GM19099 (cell line): ENCODE results near the gene C8B.

Experiments
- POLR2A ChIP-seq: IDR thresholded peaks from 3 replicates; pipeline ENCODE4 v1.6.1; 2011; ENCODE audit warnings: low read depth; ENCODE audit not compliant: insufficient read length; ENCODE audit errors: extremely low read depth

The C8B gene

GRCh38 chr1:56961426-56961825 lies 4.4 kb downstream of the C8B start:
- TF ChIP-seq POLR2A, result no peak

- TF ChIP-seq POLR2A, result no peak
Measured at GRCh38 chr1:56958526-56958925, 7.3 kb downstream of the C8B start.

DNA sequence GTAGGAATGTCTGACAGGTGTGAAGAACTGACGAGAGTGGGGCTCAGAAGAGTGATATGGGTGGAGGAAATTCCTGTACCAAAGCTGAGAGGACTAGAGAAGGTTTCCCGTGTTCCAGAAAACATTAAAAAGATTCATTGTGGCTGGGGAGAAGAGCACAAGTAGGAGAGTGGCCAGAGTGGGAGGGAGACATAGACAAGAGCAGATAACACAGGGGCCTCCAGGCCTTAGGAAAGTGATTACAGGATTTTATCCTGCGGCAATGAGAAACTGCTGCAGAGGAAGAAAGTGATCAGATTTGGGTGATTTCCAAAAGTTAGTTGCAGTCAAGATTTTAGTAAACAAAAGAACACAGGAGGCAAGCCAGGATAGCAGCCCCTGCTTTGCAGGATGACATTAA lies 7.9 kb downstream of the C8B start:
- TF ChIP-seq POLR2A, result no peak

- TF ChIP-seq POLR2A, result no peak
Measured at GRCh38 chr1:56954664-56955063, 11.2 kb downstream of the C8B start.

GRCh38 chr1:56953386-56953785 lies 12.4 kb downstream of the C8B start:
- TF ChIP-seq POLR2A, result no peak

DNA sequence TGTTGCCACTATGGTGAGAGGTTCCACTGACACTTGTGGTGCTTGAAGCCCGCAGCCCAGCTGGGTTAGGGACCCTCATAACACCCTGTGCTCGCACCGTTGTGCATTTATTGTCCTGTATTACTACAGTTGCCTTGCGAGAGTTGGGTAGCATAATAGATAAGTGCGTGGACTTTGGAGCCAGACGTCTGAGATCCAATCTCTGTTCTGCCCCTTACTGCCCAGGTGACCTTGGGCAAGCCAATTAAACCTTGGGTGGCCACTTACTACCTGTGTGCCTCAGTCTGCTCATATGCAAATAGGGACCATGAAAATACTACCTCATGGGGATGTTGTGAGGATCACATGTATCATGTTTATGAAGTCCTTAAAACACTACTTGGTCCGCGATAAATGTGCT lies 13.3 kb downstream of the C8B start:
- no peak for TF ChIP-seq POLR2A

DNA sequence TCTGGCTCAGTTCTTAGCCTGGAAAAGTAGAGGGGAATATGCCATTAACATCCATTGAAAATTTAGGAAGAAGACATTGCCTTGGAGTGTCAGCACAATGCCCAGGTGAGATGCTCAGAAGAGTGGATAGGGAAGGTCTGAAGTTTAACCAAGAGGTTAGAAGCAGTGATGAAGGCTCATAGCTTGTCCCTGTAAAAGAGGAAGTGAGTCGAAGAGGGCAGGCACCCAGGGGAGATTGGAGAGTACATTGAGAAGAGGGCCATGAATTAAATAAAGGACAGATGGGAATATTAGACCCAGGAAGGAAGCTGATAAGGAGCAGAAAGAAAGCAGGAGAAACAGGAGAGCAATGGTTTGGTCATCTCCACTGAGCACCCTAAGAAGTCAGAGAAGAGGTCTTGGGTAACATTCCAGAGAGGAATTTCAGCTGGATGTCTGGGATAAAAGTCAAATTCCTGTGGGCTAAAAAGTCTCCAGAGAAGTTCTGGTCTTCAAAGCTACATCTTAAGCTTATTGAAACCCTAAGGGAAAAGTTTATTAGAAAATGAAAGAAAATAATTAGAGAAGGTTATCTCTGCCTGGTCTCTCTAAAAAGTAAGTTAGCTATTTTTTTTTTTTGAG lies 17.3 kb downstream of the C8B start:
- TF ChIP-seq POLR2A, result no peak

GRCh38 chr1:56940039-56940438 lies 25.8 kb downstream of the C8B start:
- no peak for TF ChIP-seq POLR2A

DNA sequence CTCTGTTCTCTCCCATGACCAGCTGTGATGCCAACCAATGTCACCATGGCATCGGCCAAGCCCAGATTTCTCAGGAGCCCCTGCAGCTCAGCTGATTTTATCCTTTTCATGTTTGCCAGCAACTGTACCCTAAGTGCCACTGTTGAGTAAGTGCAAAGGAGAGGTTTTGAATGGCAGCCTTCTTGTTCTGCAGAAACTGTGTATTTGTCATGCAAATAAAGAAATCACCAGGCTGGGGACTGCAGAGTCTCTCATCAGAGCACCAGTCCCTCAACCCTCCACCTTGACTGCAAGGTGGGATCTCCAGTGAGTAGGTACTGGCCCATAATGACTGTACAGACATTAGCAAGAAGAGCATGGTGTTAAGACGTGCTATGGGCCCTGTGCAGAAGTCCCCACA lies 26.6 kb downstream of the C8B start:
- TF ChIP-seq POLR2A, result no peak

GRCh38 chr1:56938646-56939045 lies 27.2 kb downstream of the C8B start:
- no peak for TF ChIP-seq POLR2A

GRCh38 chr1:56934430-56935060 lies 31.3 kb downstream of the C8B start:
- TF ChIP-seq POLR2A, result no peak

- no peak for TF ChIP-seq POLR2A
Measured at GRCh38 chr1:56933606-56934005, 32.2 kb downstream of the C8B start.

DNA sequence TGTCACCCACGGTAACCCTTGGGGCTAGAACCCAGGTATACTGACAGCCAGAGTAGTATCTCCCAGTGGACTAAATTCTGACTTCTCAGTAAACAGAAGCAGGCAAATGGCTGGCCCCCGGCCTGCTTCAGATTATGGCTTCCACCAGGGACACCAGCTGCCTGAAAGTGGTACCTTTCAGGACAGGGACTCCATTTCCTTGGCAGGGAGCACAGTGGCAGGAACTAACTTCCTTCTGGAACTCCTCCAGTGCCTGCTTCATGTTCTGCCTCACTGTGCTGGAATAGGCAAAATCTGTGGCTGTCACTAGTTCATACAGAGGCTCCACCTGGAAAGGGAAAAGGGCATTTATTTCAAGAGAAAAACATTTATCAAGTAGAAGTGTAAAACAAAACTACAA lies 32.7 kb downstream of the C8B start:
- no peak for TF ChIP-seq POLR2A

DNA sequence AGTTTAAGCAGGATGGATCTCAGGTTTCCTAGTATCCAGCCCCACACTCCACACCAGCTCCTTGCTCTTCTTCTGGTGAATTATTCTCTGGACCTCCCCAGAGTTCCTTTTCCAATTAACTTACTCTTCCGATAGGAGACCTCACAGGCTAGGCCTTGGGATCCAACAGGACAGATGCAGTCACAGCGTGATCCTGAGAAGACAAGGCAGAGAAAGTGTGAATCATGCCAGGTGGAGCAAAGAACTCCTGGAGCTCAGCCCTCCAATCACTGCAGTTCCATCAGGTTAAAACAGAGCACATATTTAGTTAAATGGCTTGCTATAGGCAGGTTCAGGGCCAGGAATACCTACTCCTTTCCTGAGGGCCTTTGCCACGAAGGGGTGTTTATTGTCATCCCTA lies 34.1 kb downstream of the C8B start:
- TF ChIP-seq POLR2A, result no peak

DNA sequence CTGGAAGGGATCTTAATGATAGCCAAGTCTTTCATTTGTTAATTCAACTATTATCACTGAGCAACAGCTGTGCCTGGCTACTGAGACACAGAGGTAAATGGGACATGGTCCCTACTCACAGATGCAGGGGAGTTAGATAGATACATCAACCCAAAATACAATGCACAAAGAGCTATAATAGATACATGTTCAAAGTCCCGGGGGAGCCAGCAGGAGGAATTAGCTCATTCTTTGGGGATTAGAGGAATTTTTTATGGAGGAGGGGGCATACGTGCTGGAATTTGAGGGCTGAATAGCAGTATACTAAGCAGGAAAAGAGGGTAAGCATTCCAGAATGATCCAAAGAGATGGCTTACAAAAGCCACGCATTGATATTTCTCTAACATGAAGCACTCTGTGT lies 34.6 kb downstream of the C8B start:
- no peak for TF ChIP-seq POLR2A

GRCh38 chr1:56929492-56929891 lies 36.3 kb downstream of the C8B start:
- TF ChIP-seq POLR2A, result no peak

DNA sequence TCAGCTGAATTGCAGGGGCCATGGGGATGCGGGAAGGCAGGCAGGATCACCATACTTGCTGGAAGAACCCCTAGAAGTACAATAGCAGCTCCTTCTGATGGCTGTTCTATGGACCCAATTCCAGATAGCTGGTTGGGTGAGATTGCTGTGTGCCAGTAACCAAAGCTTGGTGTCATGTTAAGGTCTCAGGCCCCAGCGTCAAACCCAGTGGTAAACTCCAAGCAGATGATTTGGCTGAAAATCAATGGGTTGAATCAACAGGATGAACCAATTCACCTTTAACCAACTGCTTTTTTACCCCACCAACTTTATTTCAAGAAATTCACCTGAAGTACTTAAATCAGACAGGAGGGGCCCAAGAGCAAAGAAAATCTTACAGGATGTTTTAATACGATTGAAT lies 37.8 kb downstream of the C8B start:
- TF ChIP-seq POLR2A, result no peak
